ENCODE results near the gene SIK3. TPM values are rescaled to one million over a fixed set of nuclear protein-coding genes. Genes with fewer than 3 reads are reported as not detected.

SIK3 gene
- polyA plus RNA-seq, 1 of the 3 experiments (the other 2 are of a cell fraction) = 5.1 TPM

GRCh38 chr11:116953530-116954285, 144.5 kb downstream of the SIK3 start:
- DNase-seq = no peak
- H3F3A ChIP-seq (replicated peaks; ENCODE audit: insufficient read depth) = no peaks in the 10 kb centered on the region
- 96% methylated on average over 6 of the region's 6 CpGs for WGBS (ENCODE audit: low lambda C conversion rate)
- no peak overlapping the region for H2AFZ ChIP-seq (ENCODE audit: low read depth)
- H3K9me2 ChIP-seq = no peaks in the 10 kb centered on the region
- peaks cover 0 to 5% of the 10 kb centered on the region in 2 experiments; a peak in 1 of 4 replicates for H3K4me1 ChIP-seq (ENCODE audit: control insufficient read depth in 1 of 2, insufficient read depth in 2 of 2, low read depth in 1 of 2, low read length in 1 of 2)
- TF ChIP-seq RXRA (IDR thresholded peaks at IDR 0.05; ENCODE audit: borderline replicate concordance, low read depth) (no peak), MAX (IDR thresholded peaks at IDR 0.05; ENCODE audit: low read depth) (no peak), FOXM1 (IDR thresholded peaks at IDR 0.05; ENCODE audit: low read depth) (no peak), TCF12 (IDR thresholded peaks at IDR 0.05) (no peak), REST (IDR thresholded peaks at IDR 0.05; ENCODE audit: low read depth, low read length) (no peak), MXI1 (IDR thresholded peaks at IDR 0.05; ENCODE audit: low read depth, low read length) (no peak), EZH2phosphoT487 (IDR thresholded peaks at IDR 0.05; ENCODE audit: borderline replicate concordance, low read depth) (no peak), IRF3 (IDR thresholded peaks at IDR 0.05; ENCODE audit: low read depth, low read length) (no peak), JUND (IDR thresholded peaks at IDR 0.05) (no peak), ELF1 (IDR thresholded peaks at IDR 0.05) (no peak), FOXJ3 (CRISPR knock-in tag; IDR thresholded peaks at IDR 0.05) (no peak), ZBTB33 (IDR thresholded peaks at IDR 0.05; ENCODE audit: borderline replicate concordance, low read depth) (no peak)
- H3K36me3 ChIP-seq (replicated peaks in 1 of 2; ENCODE audit: control insufficient read depth in 1 of 2, insufficient read depth in 2 of 2, low read length in 1 of 2) = peaks cover 25 to 27% of the 10 kb centered on the region in 2 experiments
- CTCF ChIA-PET = no interaction called here
- H3K4me3 ChIP-seq (ENCODE audit: low read depth in 2 of 2, low read length in 1 of 2) = no peak overlapping the region
- H3K27ac ChIP-seq (ENCODE audit: low read depth in 2 of 2, low read length in 1 of 2) = no peak overlapping the region
- H4K20me1 ChIP-seq (ENCODE audit: insufficient read depth) = no peaks in the 10 kb centered on the region
- H3K27me3 ChIP-seq (ENCODE audit: insufficient read depth) = no peaks in the 10 kb centered on the region
- H3K9ac ChIP-seq = no peak overlapping the region
- H3K79me2 ChIP-seq (ENCODE audit: insufficient read depth) = no peaks in the 10 kb centered on the region
- H3K9me3 ChIP-seq = no peaks in the 10 kb centered on the region
- POLR2A ChIA-PET = no interaction called here
- no peak overlapping the region for H3K4me2 ChIP-seq
